Astrocyte of the cerebellum (primary cell): ENCODE results near the gene LDB3.

Source experiments
- DNase-seq: peaks from one replicate; pipeline ENCODE4 v3.0.0-alpha.2; 2011; ENCODE audit warnings: low read depth
- H3K4me3 ChIP-seq: 2 replicates; pipeline ENCODE4 v1.5.1; 2011; ENCODE audit warnings: mild to moderate bottlenecking, low read depth, low read length, moderate library complexity
- CTCF ChIP-seq: IDR thresholded peaks from 2 replicates; pipeline ENCODE4 v1.5.1; 2012; ENCODE audit warnings: low read length, low read depth, moderate library complexity, mild to moderate bottlenecking; ENCODE audit errors: missing control alignments
- in situ Hi-C: cut with HindIII; loops from 2 replicates; pipeline ENCODE4 v1.10.0; 2017; ENCODE audit warnings: low sequenced_read_pairs

The LDB3 gene

GRCh38 chr10:86655173-86655540, 13.2 kb upstream of the LDB3 start:
- in situ Hi-C loops = no loop called here
- DNase-seq = no peak
- H3K4me3 ChIP-seq = no peak overlapping the region
- TF ChIP-seq CTCF = no peak

- H3K4me3 ChIP-seq = no peak overlapping the region
- DNase-seq = no peak
- in situ Hi-C loops = no loop called here
- TF ChIP-seq CTCF = no peak
Measured at GRCh38 chr10:86655596-86655995, 12.7 kb upstream of the LDB3 start.

- TF ChIP-seq CTCF = no peak
- H3K4me3 ChIP-seq = no peak overlapping the region
- no peak for DNase-seq
- in situ Hi-C loops = no loop called here
Measured at GRCh38 chr10:86657011-86657395, 11.3 kb upstream of the LDB3 start.

- DNase-seq = no peak
- no peak overlapping the region for H3K4me3 ChIP-seq
- in situ Hi-C loops = no loop called here
- TF ChIP-seq CTCF = no peak
Measured at GRCh38 chr10:86657396-86658011, 10.8 kb upstream of the LDB3 start.

GRCh38 chr10:86658261-86658741, 10.0 kb upstream of the LDB3 start:
- H3K4me3 ChIP-seq = no peak overlapping the region
- in situ Hi-C loops = no loop called here
- TF ChIP-seq CTCF = no peak
- no peak for DNase-seq

GRCh38 chr10:86658751-86659150, 9.6 kb upstream of the LDB3 start:
- no peak for TF ChIP-seq CTCF
- H3K4me3 ChIP-seq = no peak overlapping the region
- in situ Hi-C loops = no loop called here
- no peak for DNase-seq
